HL-60 (cell line): ENCODE results near the gene DIP2C. TPM values are rescaled to one million over a fixed set of nuclear protein-coding genes. Genes with fewer than 3 reads are reported as not detected.

Experiments used
- DNase-seq, 2 experiments: peaks; one replicate each; pipeline ENCODE4 v3.0.0-alpha.2; 2010 to 2020; ENCODE audit warnings: low read depth in 1 of 2, low spot score in 1 of 2
- H3K27ac ChIP-seq: fragments of 250-450 bp; sonication (Bioruptor Pico); replicated peaks from 2 replicates; pipeline ENCODE4 v1.5.1; 2020; ENCODE audit warnings: mild to moderate bottlenecking, moderate library complexity
- H3K27me3 ChIP-seq: fragments of 250-450 bp; sonication (Bioruptor Pico); 2 replicates; pipeline ENCODE4 v1.5.1; 2021; ENCODE audit warnings: mild to moderate bottlenecking, moderate library complexity; ENCODE audit not compliant: insufficient read depth, poor library complexity, severe bottlenecking
- H3K4me3 ChIP-seq: replicated peaks from 2 replicates; pipeline ENCODE4 v1.5.1; 2011; ENCODE audit warnings: mild to moderate bottlenecking, control low read depth, low read length; ENCODE audit not compliant: insufficient read depth
- GABPA ChIP-seq: IDR thresholded peaks from 2 replicates; pipeline ENCODE4 v1.6.1; 2012; ENCODE audit warnings: low read depth
- POLR2AphosphoS5 ChIP-seq: IDR thresholded peaks from 2 replicates; pipeline ENCODE4 v1.6.1; 2012; ENCODE audit warnings: low read depth
- SPI1 ChIP-seq: IDR thresholded peaks from 2 replicates; pipeline ENCODE4 v1.6.1; 2012; ENCODE audit warnings: low read depth, mild to moderate bottlenecking, borderline replicate concordance
- microRNA-seq: library from miRNA; unstranded; fragments of <30 nt; microRNA quantifications from one replicate; pipeline ENCODE4, GENCODE V29; 2018
- TF ChIP-seq, protein P1 (sequence below): IDR thresholded peaks from 2 replicates; pipeline ENCODE4 v1.6.1; 2012; ENCODE audit warnings: low read depth; ENCODE audit not compliant: insufficient replicate concordance
- TF ChIP-seq, protein P2 (sequence below): IDR thresholded peaks from one replicate; pipeline ENCODE4 v1.5.1; 2011; ENCODE audit warnings: low read length, control low read depth, inconsistent platforms; ENCODE audit not compliant: insufficient read depth

The DIP2C gene

DNA sequence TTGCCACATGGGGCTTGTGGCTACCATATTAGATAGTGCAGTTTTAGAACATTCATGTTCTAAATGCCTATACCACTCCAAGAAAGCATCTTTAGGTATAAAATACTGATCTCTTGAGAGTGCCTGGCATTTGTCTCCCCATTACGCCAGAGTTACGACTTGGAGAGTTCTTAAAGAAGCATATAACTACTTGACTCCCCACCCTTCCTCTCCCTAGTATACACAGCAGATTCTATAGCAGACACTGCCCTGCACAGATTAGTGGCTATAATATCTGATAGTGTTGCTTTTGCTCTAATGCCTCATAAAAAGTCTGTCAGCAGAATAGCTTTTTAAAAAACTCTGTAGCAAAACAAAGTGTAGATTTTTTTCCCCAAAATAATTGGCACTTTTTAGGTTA, 463.4 kb downstream of the DIP2C start:
- H3K27me3 ChIP-seq = no peaks in the 10 kb centered on the region
- DNase-seq = no peak
- H3K27ac ChIP-seq = no peak overlapping the region
- TF ChIP-seq POLR2AphosphoS5 (no peak), GABPA (no peak), SPI1 (no peak)
- TF ChIP-seq, protein P1, sequence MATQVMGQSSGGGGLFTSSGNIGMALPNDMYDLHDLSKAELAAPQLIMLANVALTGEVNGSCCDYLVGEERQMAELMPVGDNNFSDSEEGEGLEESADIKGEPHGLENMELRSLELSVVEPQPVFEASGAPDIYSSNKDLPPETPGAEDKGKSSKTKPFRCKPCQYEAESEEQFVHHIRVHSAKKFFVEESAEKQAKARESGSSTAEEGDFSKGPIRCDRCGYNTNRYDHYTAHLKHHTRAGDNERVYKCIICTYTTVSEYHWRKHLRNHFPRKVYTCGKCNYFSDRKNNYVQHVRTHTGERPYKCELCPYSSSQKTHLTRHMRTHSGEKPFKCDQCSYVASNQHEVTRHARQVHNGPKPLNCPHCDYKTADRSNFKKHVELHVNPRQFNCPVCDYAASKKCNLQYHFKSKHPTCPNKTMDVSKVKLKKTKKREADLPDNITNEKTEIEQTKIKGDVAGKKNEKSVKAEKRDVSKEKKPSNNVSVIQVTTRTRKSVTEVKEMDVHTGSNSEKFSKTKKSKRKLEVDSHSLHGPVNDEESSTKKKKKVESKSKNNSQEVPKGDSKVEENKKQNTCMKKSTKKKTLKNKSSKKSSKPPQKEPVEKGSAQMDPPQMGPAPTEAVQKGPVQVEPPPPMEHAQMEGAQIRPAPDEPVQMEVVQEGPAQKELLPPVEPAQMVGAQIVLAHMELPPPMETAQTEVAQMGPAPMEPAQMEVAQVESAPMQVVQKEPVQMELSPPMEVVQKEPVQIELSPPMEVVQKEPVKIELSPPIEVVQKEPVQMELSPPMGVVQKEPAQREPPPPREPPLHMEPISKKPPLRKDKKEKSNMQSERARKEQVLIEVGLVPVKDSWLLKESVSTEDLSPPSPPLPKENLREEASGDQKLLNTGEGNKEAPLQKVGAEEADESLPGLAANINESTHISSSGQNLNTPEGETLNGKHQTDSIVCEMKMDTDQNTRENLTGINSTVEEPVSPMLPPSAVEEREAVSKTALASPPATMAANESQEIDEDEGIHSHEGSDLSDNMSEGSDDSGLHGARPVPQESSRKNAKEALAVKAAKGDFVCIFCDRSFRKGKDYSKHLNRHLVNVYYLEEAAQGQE = no peak
- TF ChIP-seq, protein P2, sequence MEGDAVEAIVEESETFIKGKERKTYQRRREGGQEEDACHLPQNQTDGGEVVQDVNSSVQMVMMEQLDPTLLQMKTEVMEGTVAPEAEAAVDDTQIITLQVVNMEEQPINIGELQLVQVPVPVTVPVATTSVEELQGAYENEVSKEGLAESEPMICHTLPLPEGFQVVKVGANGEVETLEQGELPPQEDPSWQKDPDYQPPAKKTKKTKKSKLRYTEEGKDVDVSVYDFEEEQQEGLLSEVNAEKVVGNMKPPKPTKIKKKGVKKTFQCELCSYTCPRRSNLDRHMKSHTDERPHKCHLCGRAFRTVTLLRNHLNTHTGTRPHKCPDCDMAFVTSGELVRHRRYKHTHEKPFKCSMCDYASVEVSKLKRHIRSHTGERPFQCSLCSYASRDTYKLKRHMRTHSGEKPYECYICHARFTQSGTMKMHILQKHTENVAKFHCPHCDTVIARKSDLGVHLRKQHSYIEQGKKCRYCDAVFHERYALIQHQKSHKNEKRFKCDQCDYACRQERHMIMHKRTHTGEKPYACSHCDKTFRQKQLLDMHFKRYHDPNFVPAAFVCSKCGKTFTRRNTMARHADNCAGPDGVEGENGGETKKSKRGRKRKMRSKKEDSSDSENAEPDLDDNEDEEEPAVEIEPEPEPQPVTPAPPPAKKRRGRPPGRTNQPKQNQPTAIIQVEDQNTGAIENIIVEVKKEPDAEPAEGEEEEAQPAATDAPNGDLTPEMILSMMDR = no peak
- no peak overlapping the region for H3K4me3 ChIP-seq

DNA sequence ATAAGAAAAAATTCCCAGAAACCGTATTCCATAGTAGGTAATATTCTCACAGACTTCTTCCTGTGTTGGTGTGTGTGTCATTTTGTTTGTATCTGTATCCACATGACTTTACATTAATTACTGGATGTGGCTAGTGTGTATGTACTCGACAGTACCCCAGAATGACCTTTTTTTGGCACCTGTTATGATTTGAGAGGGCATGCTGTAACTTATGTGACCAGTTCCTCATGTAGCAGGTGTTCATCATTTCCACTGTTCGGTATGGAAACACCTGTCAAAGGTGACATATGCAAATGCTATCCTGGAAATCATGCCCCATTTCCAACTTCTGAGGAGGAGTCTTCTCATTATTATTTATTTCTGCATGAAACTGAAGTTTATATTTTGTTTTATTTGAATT, 464.9 kb downstream of the DIP2C start:
- H3K27ac ChIP-seq = no peak overlapping the region
- no peak overlapping the region for H3K4me3 ChIP-seq
- H3K27me3 ChIP-seq = no peaks in the 10 kb centered on the region
- TF ChIP-seq SPI1 = no peak
- TF ChIP-seq, protein P1 = no peak
- no peak for TF ChIP-seq GABPA
- TF ChIP-seq POLR2AphosphoS5 = no peak
- TF ChIP-seq, protein P2 = no peak
- DNase-seq = no peak

Small RNAs within 50 kb of the gene (microRNA-seq; reads per million reads assigned to microRNA genes)
- not detected for gene MIR5699
